ENCODE results near the gene TRMT10A. TPM values are rescaled to one million over a fixed set of nuclear protein-coding genes. Genes with fewer than 3 reads are reported as not detected.
"Not testable (repeated sequence)": the region's sequence is repeated elsewhere in the genome, so short reads cannot be mapped to it uniquely, and the experiment has no call there.

The TRMT10A gene
- total and polyA plus RNA-seq, 2 donors (not counting 3 experiments of a cell fraction or from before 2014, with no cell fraction given), result 1.7 to 8.4 TPM

GRCh38 chr4:99536271-99536670 is 27.6 kb downstream of the TRMT10A start:
- H2AFZ ChIP-seq (ENCODE audit: low read depth, low read length), result no peak overlapping the region
- no TSS peak for BruUV-seq (replicated peaks)

DNA sequence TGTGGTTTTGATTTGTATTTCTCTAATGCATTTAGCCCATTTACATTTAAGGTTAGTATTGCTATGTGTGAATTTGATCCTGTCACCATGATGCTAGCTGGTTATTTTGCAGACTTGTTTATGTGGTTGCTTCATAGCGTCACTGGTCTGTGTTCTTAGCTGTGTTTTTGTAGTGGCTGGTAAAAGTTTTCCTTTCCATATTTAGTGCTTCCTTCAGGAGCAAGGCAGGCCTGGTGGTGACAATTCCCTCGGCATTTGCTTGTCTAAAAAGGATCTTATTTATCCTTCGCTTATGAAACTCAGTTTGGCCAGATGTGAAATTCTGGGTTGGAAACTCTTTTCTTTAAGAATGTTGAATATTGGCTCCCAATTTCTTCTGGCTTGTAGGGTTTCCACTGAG is 29.1 kb downstream of the TRMT10A start:
- H3K9me1 ChIP-seq (replicated peaks; ENCODE audit: control insufficient read depth, extremely low read depth, insufficient read depth, low read length); H2AFZ ChIP-seq (ENCODE audit: low read depth, low read length); H3K9ac ChIP-seq (replicated peaks; ENCODE audit: extremely low read depth, insufficient read depth, low read length); H3K36me3 ChIP-seq (ENCODE audit: control insufficient read depth in 2 of 2, extremely low read depth in 1 of 2, insufficient read depth in 2 of 2, low read length in 2 of 2); dilution Hi-C loops (cut with MboI; ENCODE audit: extremely low pct_ligation_motif_present, low sequenced_read_pairs); H3K4me3 ChIP-seq (replicated peaks in 1 of 3; ENCODE audit: insufficient read depth in 1 of 3, low read depth in 1 of 3, low read length in 3 of 3); CTCF ChIA-PET; H3K79me2 ChIP-seq (ENCODE audit: control insufficient read depth, insufficient read depth, low read length); H4K20me1 ChIP-seq (replicated peaks; ENCODE audit: control insufficient read depth, extremely low read depth, insufficient read depth, low read length); H3K27ac ChIP-seq (ENCODE audit: insufficient read depth, low read depth, low read length); BruUV-seq (replicated peaks); POLR2A ChIA-PET; H3K27me3 ChIP-seq (ENCODE audit: control insufficient read depth in 2 of 2, insufficient read depth in 2 of 2, low read length in 2 of 2); H3K9me3 ChIP-seq (replicated peaks; ENCODE audit: control insufficient read depth, insufficient read depth, low read length); DNase-seq (ENCODE audit: low read depth, low spot score); FAIRE-seq; H3K4me2 ChIP-seq (ENCODE audit: insufficient read depth, low read length); H3K4me1 ChIP-seq (ENCODE audit: control insufficient read depth, extremely low read depth, insufficient read depth, low read length); intact Hi-C loops (cut with micrococcal nuclease): not testable (repeated sequence)

More at GRCh38 chr4:99536271-99536670, 27.6 kb downstream of the TRMT10A start:
- FAIRE-seq (no peak), DNase-seq (ENCODE audit: low read depth, low spot score) (no peak)
- CTCF ChIA-PET, result no interaction called here
- intact Hi-C loops (cut with micrococcal nuclease), result no loop called here
- H3K9me3 ChIP-seq (replicated peaks; ENCODE audit: control insufficient read depth, insufficient read depth, low read length), result no peaks in the 10 kb centered on the region
- no peaks in the 10 kb centered on the region for H3K36me3 ChIP-seq (ENCODE audit: control insufficient read depth in 2 of 2, extremely low read depth in 1 of 2, insufficient read depth in 2 of 2, low read length in 2 of 2)
- dilution Hi-C loops (cut with MboI; ENCODE audit: extremely low pct_ligation_motif_present, low sequenced_read_pairs), result no loop called here
- no peak overlapping the region for H3K9ac ChIP-seq (replicated peaks; ENCODE audit: extremely low read depth, insufficient read depth, low read length)
- H3K27me3 ChIP-seq (ENCODE audit: control insufficient read depth in 2 of 2, insufficient read depth in 2 of 2, low read length in 2 of 2), result peaks cover 2 to 3% of the 10 kb centered on the region in 2 experiments
- H3K4me2 ChIP-seq (ENCODE audit: insufficient read depth, low read length), result no peak overlapping the region
- H3K27ac ChIP-seq (ENCODE audit: insufficient read depth, low read depth, low read length), result no peak overlapping the region
- POLR2A ChIA-PET, result no interaction called here
- no peaks in the 10 kb centered on the region for H3K79me2 ChIP-seq (ENCODE audit: control insufficient read depth, insufficient read depth, low read length)
- H3K4me3 ChIP-seq (replicated peaks in 1 of 3; ENCODE audit: insufficient read depth in 1 of 3, low read depth in 1 of 3, low read length in 3 of 3), result no peak overlapping the region
- H3K4me1 ChIP-seq (ENCODE audit: control insufficient read depth, extremely low read depth, insufficient read depth, low read length), result no peaks in the 10 kb centered on the region
- no peaks in the 10 kb centered on the region for H3K9me1 ChIP-seq (replicated peaks; ENCODE audit: control insufficient read depth, extremely low read depth, insufficient read depth, low read length)
- TF ChIP-seq, protein P1, sequence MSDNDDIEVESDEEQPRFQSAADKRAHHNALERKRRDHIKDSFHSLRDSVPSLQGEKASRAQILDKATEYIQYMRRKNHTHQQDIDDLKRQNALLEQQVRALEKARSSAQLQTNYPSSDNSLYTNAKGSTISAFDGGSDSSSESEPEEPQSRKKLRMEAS (IDR thresholded peaks at IDR 0.05; ENCODE audit: insufficient read depth, insufficient read length), result no peak
- no peak for TF ChIP-seq MYC (IDR thresholded peaks at IDR 0.05; ENCODE audit: low read depth, low read length)
- no peak for TF ChIP-seq GATA2 (IDR thresholded peaks at IDR 0.05; ENCODE audit: insufficient read depth, insufficient read length, low read depth, low read length)
- no peak for TF ChIP-seq POLR2A (IDR thresholded peaks at IDR 0.05; ENCODE audit: low read depth, low read length)
- no peak for TF ChIP-seq FOS (IDR thresholded peaks at IDR 0.05; ENCODE audit: borderline replicate concordance, insufficient read depth, low read length)
- TF ChIP-seq JUN (IDR thresholded peaks at IDR 0.05; ENCODE audit: borderline replicate concordance, insufficient read depth, insufficient read length, low read depth), result no peak
- no peak for TF ChIP-seq EZH2 (IDR thresholded peaks at IDR 0.05; ENCODE audit: borderline replicate concordance, low read depth, low read length, severe bottlenecking)
- TF ChIP-seq, protein P2, sequence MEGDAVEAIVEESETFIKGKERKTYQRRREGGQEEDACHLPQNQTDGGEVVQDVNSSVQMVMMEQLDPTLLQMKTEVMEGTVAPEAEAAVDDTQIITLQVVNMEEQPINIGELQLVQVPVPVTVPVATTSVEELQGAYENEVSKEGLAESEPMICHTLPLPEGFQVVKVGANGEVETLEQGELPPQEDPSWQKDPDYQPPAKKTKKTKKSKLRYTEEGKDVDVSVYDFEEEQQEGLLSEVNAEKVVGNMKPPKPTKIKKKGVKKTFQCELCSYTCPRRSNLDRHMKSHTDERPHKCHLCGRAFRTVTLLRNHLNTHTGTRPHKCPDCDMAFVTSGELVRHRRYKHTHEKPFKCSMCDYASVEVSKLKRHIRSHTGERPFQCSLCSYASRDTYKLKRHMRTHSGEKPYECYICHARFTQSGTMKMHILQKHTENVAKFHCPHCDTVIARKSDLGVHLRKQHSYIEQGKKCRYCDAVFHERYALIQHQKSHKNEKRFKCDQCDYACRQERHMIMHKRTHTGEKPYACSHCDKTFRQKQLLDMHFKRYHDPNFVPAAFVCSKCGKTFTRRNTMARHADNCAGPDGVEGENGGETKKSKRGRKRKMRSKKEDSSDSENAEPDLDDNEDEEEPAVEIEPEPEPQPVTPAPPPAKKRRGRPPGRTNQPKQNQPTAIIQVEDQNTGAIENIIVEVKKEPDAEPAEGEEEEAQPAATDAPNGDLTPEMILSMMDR (IDR thresholded peaks at IDR 0.05; ENCODE audit: extremely low read depth in 1 of 2, insufficient read depth in 1 of 2, low read depth in 1 of 2, low read length in 2 of 2), result no peak
- no peak for TF ChIP-seq POLR2AphosphoS5 (IDR thresholded peaks at IDR 0.05; ENCODE audit: insufficient read depth, low read depth, low read length)
- H4K20me1 ChIP-seq (replicated peaks; ENCODE audit: control insufficient read depth, extremely low read depth, insufficient read depth, low read length), result no peaks in the 10 kb centered on the region
